Measurements from ENCODE around the gene CYB5R2.

Gene CYB5R2

DNA sequence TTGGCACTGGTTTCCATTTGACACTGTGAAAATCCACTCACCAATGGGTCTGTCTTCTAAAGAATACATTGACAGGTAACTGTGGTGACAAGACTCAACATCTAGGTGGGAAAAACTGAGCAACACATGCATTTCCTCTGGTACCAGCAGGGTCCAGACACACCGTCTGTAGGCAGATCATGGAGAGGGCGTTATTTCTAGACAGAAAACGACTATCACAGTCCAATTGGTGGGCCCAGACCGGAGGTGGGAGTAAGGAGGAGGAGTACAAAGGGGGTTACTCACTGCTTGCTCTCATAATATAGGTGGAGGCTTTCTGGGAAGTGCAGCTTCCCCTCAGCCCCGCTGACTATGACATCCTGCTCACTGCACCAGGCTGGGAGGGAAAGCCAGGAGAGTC, 23.1 kb upstream of the CYB5R2 start:
- H3K18ac ChIP-seq (ENCODE audit: low read length), result no peak overlapping the region
- H3K14ac ChIP-seq (ENCODE audit: low read length), result no peak overlapping the region
- H3K27me3 ChIP-seq (ENCODE audit: control insufficient read depth in 3 of 3, insufficient read depth in 3 of 3, low read depth in 1 of 3, low read length in 3 of 3), result peaks cover 0 to 6% (median 0%) of the 10 kb centered on the region in 3 experiments
- no peak overlapping the region for H2BK12ac ChIP-seq (ENCODE audit: low read length)
- H3K4ac ChIP-seq (ENCODE audit: low read length), result no peak overlapping the region
- no peak overlapping the region for H4K8ac ChIP-seq (ENCODE audit: low read depth, low read length)
- H3K9me3 ChIP-seq (replicated peaks in 1 of 2; ENCODE audit: control insufficient read depth in 2 of 2, insufficient read depth in 1 of 2, low read depth in 1 of 2, low read length in 2 of 2), result peaks cover 2 to 5% of the 10 kb centered on the region in 2 donors
- no peak overlapping the region for H2AK5ac ChIP-seq (ENCODE audit: low read depth, low read length)
- no peak overlapping the region for H3K23ac ChIP-seq (ENCODE audit: low read depth, low read length, poor library complexity)
- H3K27ac ChIP-seq (replicated peaks; ENCODE audit: low read length), result no peak overlapping the region
- no peak overlapping the region for H3K4me3 ChIP-seq (ENCODE audit: low read length in 2 of 2)
- H2BK15ac ChIP-seq (ENCODE audit: low read length), result no peak overlapping the region
- DNase-seq (ENCODE audit: low spot score), result no peak
- no peak overlapping the region for H2BK120ac ChIP-seq (ENCODE audit: low read depth, low read length)
- no peak overlapping the region for H2AFZ ChIP-seq (ENCODE audit: low read length)
- no peak overlapping the region for H2BK5ac ChIP-seq (ENCODE audit: low read length)
- H3K9ac ChIP-seq (ENCODE audit: low read depth, low read length, poor library complexity), result no peak overlapping the region
- no peaks in the 10 kb centered on the region for H3K79me1 ChIP-seq (ENCODE audit: low read depth, low read length)
- H3K4me1 ChIP-seq (ENCODE audit: control insufficient read depth in 2 of 2, insufficient read depth in 1 of 2, low read depth in 1 of 2, low read length in 2 of 2), result peaks cover 0 to 2% of the 10 kb centered on the region in 2 donors
- no peaks in the 10 kb centered on the region for H3K36me3 ChIP-seq (replicated peaks in 1 of 2; ENCODE audit: control insufficient read depth in 2 of 2, insufficient read depth in 2 of 2, low read length in 2 of 2)
- no peak overlapping the region for H3K4me2 ChIP-seq (ENCODE audit: insufficient read depth, low read length, poor library complexity, severe bottlenecking)
- no peak overlapping the region for H4K91ac ChIP-seq (ENCODE audit: low read depth, low read length, poor library complexity)
- no CpG with 5 or more reads among the region's 5 CpGs for WGBS, 2 donors (ENCODE audit: extremely low coverage in 2 of 2, insufficient read length in 2 of 2, insufficient replicate concordance in 1 of 2)

- Histone ChIP-seq H3K18ac (ENCODE audit: low read length) (no peak overlapping the region), H3K9me3 (replicated peaks in 1 of 2; ENCODE audit: control insufficient read depth in 2 of 2, insufficient read depth in 1 of 2, low read depth in 1 of 2, low read length in 2 of 2) (peaks cover 2 to 5% of the 10 kb centered on the region in 2 donors), H3K27ac (replicated peaks; ENCODE audit: low read length) (no peak overlapping the region), H3K4me2 (ENCODE audit: insufficient read depth, low read length, poor library complexity, severe bottlenecking) (no peak overlapping the region), H2BK12ac (ENCODE audit: low read length) (no peak overlapping the region), H2BK5ac (ENCODE audit: low read length) (no peak overlapping the region), H4K8ac (ENCODE audit: low read depth, low read length) (no peak overlapping the region), H2AK5ac (ENCODE audit: low read depth, low read length) (no peak overlapping the region), H2BK120ac (ENCODE audit: low read depth, low read length) (no peak overlapping the region), H3K4me3 (ENCODE audit: low read length in 2 of 2) (no peak overlapping the region), H3K79me1 (ENCODE audit: low read depth, low read length) (no peaks in the 10 kb centered on the region), H3K14ac (ENCODE audit: low read length) (no peak overlapping the region), H3K27me3 (ENCODE audit: control insufficient read depth in 3 of 3, insufficient read depth in 3 of 3, low read depth in 1 of 3, low read length in 3 of 3) (peaks cover 0 to 3% (median 0%) of the 10 kb centered on the region in 3 experiments), H3K4me1 (ENCODE audit: control insufficient read depth in 2 of 2, insufficient read depth in 1 of 2, low read depth in 1 of 2, low read length in 2 of 2) (peaks cover 0 to 2% of the 10 kb centered on the region in 2 donors), H2BK15ac (ENCODE audit: low read length) (no peak overlapping the region), H3K36me3 (replicated peaks in 1 of 2; ENCODE audit: control insufficient read depth in 2 of 2, insufficient read depth in 2 of 2, low read length in 2 of 2) (no peaks in the 10 kb centered on the region), H4K91ac (ENCODE audit: low read depth, low read length, poor library complexity) (no peak overlapping the region), H3K9ac (ENCODE audit: low read depth, low read length, poor library complexity) (no peak overlapping the region), H3K23ac (ENCODE audit: low read depth, low read length, poor library complexity) (no peak overlapping the region), H3K4ac (ENCODE audit: low read length) (no peak overlapping the region), H2AFZ (ENCODE audit: low read length) (no peak overlapping the region)
- DNase-seq (ENCODE audit: low spot score), result no peak
- no CpG with 5 or more reads among the region's 3 CpGs for WGBS, 2 donors (ENCODE audit: extremely low coverage in 2 of 2, insufficient read length in 2 of 2, insufficient replicate concordance in 1 of 2)
These were observed 20.9 kb upstream of the CYB5R2 start for GRCh38 chr11:7694235-7694634.

DNA sequence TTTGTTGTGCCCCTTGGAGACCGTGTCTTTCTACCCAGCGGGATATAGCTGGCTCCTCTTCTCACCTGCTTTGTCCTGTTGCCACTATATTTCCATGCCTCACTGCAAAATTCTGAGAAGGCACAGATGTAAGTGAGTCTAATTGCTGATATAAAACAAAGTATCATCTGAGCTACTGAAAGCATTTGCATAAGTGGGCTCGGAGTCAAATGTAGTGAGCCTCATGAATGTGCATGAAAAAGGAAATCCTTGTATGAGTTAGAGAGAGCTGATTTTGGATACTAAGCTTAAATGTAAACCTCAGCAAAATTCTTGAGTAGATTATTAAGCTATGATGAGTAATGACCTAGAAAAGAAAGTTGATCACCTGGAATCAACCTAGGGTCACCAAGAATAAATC, 19.1 kb upstream of the CYB5R2 start:
- Histone ChIP-seq H4K8ac (ENCODE audit: low read depth, low read length) (no peak overlapping the region), H4K91ac (ENCODE audit: low read depth, low read length, poor library complexity) (no peak overlapping the region), H2BK15ac (ENCODE audit: low read length) (no peak overlapping the region), H2BK120ac (ENCODE audit: low read depth, low read length) (no peak overlapping the region), H3K9me3 (replicated peaks in 1 of 2; ENCODE audit: control insufficient read depth in 2 of 2, insufficient read depth in 1 of 2, low read depth in 1 of 2, low read length in 2 of 2) (peaks cover 2 to 5% of the 10 kb centered on the region in 2 donors), H3K4me1 (ENCODE audit: control insufficient read depth in 2 of 2, insufficient read depth in 1 of 2, low read depth in 1 of 2, low read length in 2 of 2) (peaks cover 0 to 2% of the 10 kb centered on the region in 2 donors), H3K4ac (ENCODE audit: low read length) (no peak overlapping the region), H3K36me3 (replicated peaks in 1 of 2; ENCODE audit: control insufficient read depth in 2 of 2, insufficient read depth in 2 of 2, low read length in 2 of 2) (no peaks in the 10 kb centered on the region), H3K18ac (ENCODE audit: low read length) (no peak overlapping the region), H2AK5ac (ENCODE audit: low read depth, low read length) (no peak overlapping the region), H3K79me1 (ENCODE audit: low read depth, low read length) (no peaks in the 10 kb centered on the region), H2AFZ (ENCODE audit: low read length) (no peak overlapping the region), H3K14ac (ENCODE audit: low read length) (no peak overlapping the region), H3K23ac (ENCODE audit: low read depth, low read length, poor library complexity) (no peak overlapping the region), H3K4me2 (ENCODE audit: insufficient read depth, low read length, poor library complexity, severe bottlenecking) (no peak overlapping the region), H3K4me3 (ENCODE audit: low read length in 2 of 2) (no peak overlapping the region), H2BK12ac (ENCODE audit: low read length) (no peak overlapping the region), H3K9ac (ENCODE audit: low read depth, low read length, poor library complexity) (no peak overlapping the region), H3K27me3 (ENCODE audit: control insufficient read depth in 3 of 3, insufficient read depth in 3 of 3, low read depth in 1 of 3, low read length in 3 of 3) (no peaks in the 10 kb centered on the region), H2BK5ac (ENCODE audit: low read length) (no peak overlapping the region), H3K27ac (replicated peaks; ENCODE audit: low read length) (no peak overlapping the region)
- WGBS, 2 donors (ENCODE audit: extremely low coverage in 2 of 2, insufficient read length in 2 of 2, insufficient replicate concordance in 1 of 2), result no CpG with 5 or more reads among the region's 3 CpGs
- no peak for DNase-seq (ENCODE audit: low spot score)

GRCh38 chr11:7691759-7692350, 18.6 kb upstream of the CYB5R2 start:
- H2BK12ac ChIP-seq (ENCODE audit: low read length), result no peak overlapping the region
- no peak overlapping the region for H3K4ac ChIP-seq (ENCODE audit: low read length)
- peaks cover 0 to 2% of the 10 kb centered on the region in 2 donors for H3K4me1 ChIP-seq (ENCODE audit: control insufficient read depth in 2 of 2, insufficient read depth in 1 of 2, low read depth in 1 of 2, low read length in 2 of 2)
- no peak overlapping the region for H3K9ac ChIP-seq (ENCODE audit: low read depth, low read length, poor library complexity)
- H4K91ac ChIP-seq (ENCODE audit: low read depth, low read length, poor library complexity), result no peak overlapping the region
- no peak overlapping the region for H2AFZ ChIP-seq (ENCODE audit: low read length)
- H3K14ac ChIP-seq (ENCODE audit: low read length), result no peak overlapping the region
- H3K27me3 ChIP-seq (ENCODE audit: control insufficient read depth in 3 of 3, insufficient read depth in 3 of 3, low read depth in 1 of 3, low read length in 3 of 3), result no peaks in the 10 kb centered on the region
- H2BK15ac ChIP-seq (ENCODE audit: low read length), result no peak overlapping the region
- no peak overlapping the region for H3K27ac ChIP-seq (replicated peaks; ENCODE audit: low read length)
- no peak for DNase-seq (ENCODE audit: low spot score)
- no CpG with 5 or more reads among the region's 6 CpGs for WGBS, 2 donors (ENCODE audit: extremely low coverage in 2 of 2, insufficient read length in 2 of 2, insufficient replicate concordance in 1 of 2)
- no peak overlapping the region for H2BK120ac ChIP-seq (ENCODE audit: low read depth, low read length)
- H3K23ac ChIP-seq (ENCODE audit: low read depth, low read length, poor library complexity), result no peak overlapping the region
- no peak overlapping the region for H3K4me2 ChIP-seq (ENCODE audit: insufficient read depth, low read length, poor library complexity, severe bottlenecking)
- H3K9me3 ChIP-seq (replicated peaks in 1 of 2; ENCODE audit: control insufficient read depth in 2 of 2, insufficient read depth in 1 of 2, low read depth in 1 of 2, low read length in 2 of 2), result peaks cover 2 to 5% of the 10 kb centered on the region in 2 donors
- H3K36me3 ChIP-seq (replicated peaks in 1 of 2; ENCODE audit: control insufficient read depth in 2 of 2, insufficient read depth in 2 of 2, low read length in 2 of 2), result no peaks in the 10 kb centered on the region
- H4K8ac ChIP-seq (ENCODE audit: low read depth, low read length), result no peak overlapping the region
- H3K79me1 ChIP-seq (ENCODE audit: low read depth, low read length), result no peaks in the 10 kb centered on the region
- H2BK5ac ChIP-seq (ENCODE audit: low read length), result no peak overlapping the region
- no peak overlapping the region for H3K4me3 ChIP-seq (ENCODE audit: low read length in 2 of 2)
- no peak overlapping the region for H3K18ac ChIP-seq (ENCODE audit: low read length)
- no peak overlapping the region for H2AK5ac ChIP-seq (ENCODE audit: low read depth, low read length)
